Measurements from ENCODE around the gene STAT4. TPM values are rescaled to one million over a fixed set of nuclear protein-coding genes. Genes with fewer than 3 reads are reported as not detected.

The STAT4 gene
- total and polyA plus RNA-seq, 9 donors = 0.59 to 2.2 (median 1.2) TPM

- Histone ChIP-seq H3K27me3 (ENCODE audit: control insufficient read depth, insufficient read depth, low read length) (peaks cover 10% of the 10 kb centered on the region), H3K4me3 (ENCODE audit: low read length) (no peak overlapping the region), H3K27ac (ENCODE audit: low read length) (no peak overlapping the region), H3K4me1 (ENCODE audit: control insufficient read depth, insufficient read depth, low read length) (peaks cover 11% of the 10 kb centered on the region), H3K9me3 (replicated peaks; ENCODE audit: control insufficient read depth, low read depth, low read length) (no peaks in the 10 kb centered on the region), H3K36me3 (ENCODE audit: control insufficient read depth, insufficient read depth, low read length) (no peaks in the 10 kb centered on the region)
- WGBS (ENCODE audit: insufficient coverage) = no CpG with 5 or more reads among the region's 1 CpG
- no peak for DNase-seq
Measured at GRCh38 chr2:191148281-191148680, 2.5 kb downstream of the STAT4 start.

- peaks cover 8% of the 10 kb centered on the region for H3K27me3 ChIP-seq (ENCODE audit: control insufficient read depth, insufficient read depth, low read length)
- no peak overlapping the region for H3K27ac ChIP-seq (ENCODE audit: low read length)
- H3K36me3 ChIP-seq (ENCODE audit: control insufficient read depth, insufficient read depth, low read length) = no peaks in the 10 kb centered on the region
- no peak overlapping the region for H3K4me3 ChIP-seq (ENCODE audit: low read length)
- no CpG with 5 or more reads among the region's 4 CpGs for WGBS (ENCODE audit: insufficient coverage)
- DNase-seq = no peak
- H3K4me1 ChIP-seq (ENCODE audit: control insufficient read depth, insufficient read depth, low read length) = peaks cover 8% of the 10 kb centered on the region
- no peaks in the 10 kb centered on the region for H3K9me3 ChIP-seq (replicated peaks; ENCODE audit: control insufficient read depth, low read depth, low read length)
Measured at GRCh38 chr2:191145769-191146471, 4.9 kb downstream of the STAT4 start.

- Histone ChIP-seq H3K9me3 (replicated peaks; ENCODE audit: control insufficient read depth, low read depth, low read length) (no peaks in the 10 kb centered on the region), H3K4me1 (ENCODE audit: control insufficient read depth, insufficient read depth, low read length) (no peaks in the 10 kb centered on the region), H3K27me3 (ENCODE audit: control insufficient read depth, insufficient read depth, low read length) (no peaks in the 10 kb centered on the region), H3K4me3 (ENCODE audit: low read length) (no peak overlapping the region), H3K36me3 (ENCODE audit: control insufficient read depth, insufficient read depth, low read length) (no peaks in the 10 kb centered on the region), H3K27ac (ENCODE audit: low read length) (no peak overlapping the region)
- DNase-seq = no peak
- 80% methylated on average over 2 of the region's 4 CpGs for WGBS (ENCODE audit: insufficient coverage)
Measured at GRCh38 chr2:191144217-191144616, 6.6 kb downstream of the STAT4 start.

- Histone ChIP-seq H3K9me3 (replicated peaks; ENCODE audit: control insufficient read depth, low read depth, low read length) (no peaks in the 10 kb centered on the region), H3K27me3 (ENCODE audit: control insufficient read depth, insufficient read depth, low read length) (no peaks in the 10 kb centered on the region), H3K4me3 (ENCODE audit: low read length) (no peak overlapping the region), H3K36me3 (ENCODE audit: control insufficient read depth, insufficient read depth, low read length) (no peaks in the 10 kb centered on the region), H3K4me1 (ENCODE audit: control insufficient read depth, insufficient read depth, low read length) (no peaks in the 10 kb centered on the region), H3K27ac (ENCODE audit: low read length) (no peak overlapping the region)
- WGBS (ENCODE audit: insufficient coverage) = no CpG with 5 or more reads among the region's 1 CpG
- no peak for DNase-seq
Measured at GRCh38 chr2:191143791-191144190, 7.0 kb downstream of the STAT4 start.

GRCh38 chr2:191128911-191129304 lies 21.9 kb downstream of the STAT4 start:
- Histone ChIP-seq H3K4me1 (ENCODE audit: control insufficient read depth, insufficient read depth, low read length) (no peaks in the 10 kb centered on the region), H3K4me3 (ENCODE audit: low read length) (no peak overlapping the region), H3K36me3 (ENCODE audit: control insufficient read depth, insufficient read depth, low read length) (no peaks in the 10 kb centered on the region), H3K27me3 (ENCODE audit: control insufficient read depth, insufficient read depth, low read length) (no peaks in the 10 kb centered on the region), H3K9me3 (replicated peaks; ENCODE audit: control insufficient read depth, low read depth, low read length) (no peaks in the 10 kb centered on the region), H3K27ac (ENCODE audit: low read length) (no peak overlapping the region)
- WGBS (ENCODE audit: insufficient coverage) = 89% methylated on average over 1 of the region's 2 CpGs
- DNase-seq = no peak

GRCh38 chr2:191128172-191128910 lies 22.5 kb downstream of the STAT4 start:
- no peak for DNase-seq
- H3K36me3 ChIP-seq (ENCODE audit: control insufficient read depth, insufficient read depth, low read length) = no peaks in the 10 kb centered on the region
- no peaks in the 10 kb centered on the region for H3K27me3 ChIP-seq (ENCODE audit: control insufficient read depth, insufficient read depth, low read length)
- no peaks in the 10 kb centered on the region for H3K9me3 ChIP-seq (replicated peaks; ENCODE audit: control insufficient read depth, low read depth, low read length)
- no peak overlapping the region for H3K4me3 ChIP-seq (ENCODE audit: low read length)
- H3K27ac ChIP-seq (ENCODE audit: low read length) = no peak overlapping the region
- H3K4me1 ChIP-seq (ENCODE audit: control insufficient read depth, insufficient read depth, low read length) = no peaks in the 10 kb centered on the region
- no CpG with 5 or more reads among the region's 8 CpGs for WGBS (ENCODE audit: insufficient coverage)

GRCh38 chr2:191127235-191127634 lies 23.6 kb downstream of the STAT4 start:
- H3K4me1 ChIP-seq (ENCODE audit: control insufficient read depth, insufficient read depth, low read length) = no peaks in the 10 kb centered on the region
- no peak overlapping the region for H3K27ac ChIP-seq (ENCODE audit: low read length)
- H3K9me3 ChIP-seq (replicated peaks; ENCODE audit: control insufficient read depth, low read depth, low read length) = no peaks in the 10 kb centered on the region
- H3K4me3 ChIP-seq (ENCODE audit: low read length) = no peak overlapping the region
- 33% methylated on average over 1 of the region's 3 CpGs for WGBS (ENCODE audit: insufficient coverage)
- no peaks in the 10 kb centered on the region for H3K27me3 ChIP-seq (ENCODE audit: control insufficient read depth, insufficient read depth, low read length)
- no peaks in the 10 kb centered on the region for H3K36me3 ChIP-seq (ENCODE audit: control insufficient read depth, insufficient read depth, low read length)
- DNase-seq = no peak

- H3K4me3 ChIP-seq (ENCODE audit: low read length) = no peak overlapping the region
- no peaks in the 10 kb centered on the region for H3K36me3 ChIP-seq (ENCODE audit: control insufficient read depth, insufficient read depth, low read length)
- DNase-seq = no peak
- H3K27me3 ChIP-seq (ENCODE audit: control insufficient read depth, insufficient read depth, low read length) = no peaks in the 10 kb centered on the region
- H3K27ac ChIP-seq (ENCODE audit: low read length) = no peak overlapping the region
- no peaks in the 10 kb centered on the region for H3K9me3 ChIP-seq (replicated peaks; ENCODE audit: control insufficient read depth, low read depth, low read length)
- H3K4me1 ChIP-seq (ENCODE audit: control insufficient read depth, insufficient read depth, low read length) = no peaks in the 10 kb centered on the region
- WGBS (ENCODE audit: insufficient coverage) = 70% methylated on average over 2 of the region's 4 CpGs
Measured at GRCh38 chr2:191126386-191127085, 24.3 kb downstream of the STAT4 start.

GRCh38 chr2:191125646-191126045 lies 25.1 kb downstream of the STAT4 start:
- Histone ChIP-seq H3K9me3 (replicated peaks; ENCODE audit: control insufficient read depth, low read depth, low read length) (no peaks in the 10 kb centered on the region), H3K36me3 (ENCODE audit: control insufficient read depth, insufficient read depth, low read length) (no peaks in the 10 kb centered on the region), H3K4me3 (ENCODE audit: low read length) (no peak overlapping the region), H3K4me1 (ENCODE audit: control insufficient read depth, insufficient read depth, low read length) (no peaks in the 10 kb centered on the region), H3K27ac (ENCODE audit: low read length) (no peak overlapping the region), H3K27me3 (ENCODE audit: control insufficient read depth, insufficient read depth, low read length) (no peaks in the 10 kb centered on the region)
- DNase-seq = no peak
- no CpG with 5 or more reads among the region's 2 CpGs for WGBS (ENCODE audit: insufficient coverage)

- Histone ChIP-seq H3K36me3 (ENCODE audit: control insufficient read depth, insufficient read depth, low read length) (no peaks in the 10 kb centered on the region), H3K27me3 (ENCODE audit: control insufficient read depth, insufficient read depth, low read length) (no peaks in the 10 kb centered on the region), H3K27ac (ENCODE audit: low read length) (no peak overlapping the region), H3K9me3 (replicated peaks; ENCODE audit: control insufficient read depth, low read depth, low read length) (no peaks in the 10 kb centered on the region), H3K4me1 (ENCODE audit: control insufficient read depth, insufficient read depth, low read length) (no peaks in the 10 kb centered on the region), H3K4me3 (ENCODE audit: low read length) (no peak overlapping the region)
- WGBS (ENCODE audit: insufficient coverage) = 88% methylated on average over 2 of the region's 2 CpGs
- DNase-seq = no peak
Measured at GRCh38 chr2:191122638-191123294, 28.0 kb downstream of the STAT4 start.
